ENCODE results near the gene TMEM42. TPM values are rescaled to one million over a fixed set of nuclear protein-coding genes. Genes with fewer than 3 reads are reported as not detected.

Gene TMEM42
- total RNA-seq, 3 donors from 2014 or later (not counting 1 experiment from before 2014, with no cell fraction given) = 9.9 to 15.9 (median 11.3) TPM

- peaks cover 5 to 13% of the 10 kb centered on the region in 2 donors for H3K9me3 Mint-ChIP-seq
- no peak for DNase-seq
These were observed 28.7 kb upstream of the TMEM42 start for GRCh38 chr3:44832965-44833364.

GRCh38 chr3:44833394-44833793 is 28.3 kb upstream of the TMEM42 start:
- H3K36me3 ChIP-seq (ENCODE audit: control insufficient read depth, insufficient read depth, low read length) = no peaks in the 10 kb centered on the region
- peaks cover 5 to 13% of the 10 kb centered on the region in 2 donors for H3K9me3 Mint-ChIP-seq
- no peaks in the 10 kb centered on the region for H3K27me3 ChIP-seq (ENCODE audit: control insufficient read depth, insufficient read depth, low read length)
- no peak for TF ChIP-seq CTCF (IDR thresholded peaks at IDR 0.05)
- H3K4me3 Mint-ChIP-seq = no peak overlapping the region
- H3K27me3 Mint-ChIP-seq (ENCODE audit: low read depth in 2 of 2) = no peaks in the 10 kb centered on the region
- intact Hi-C loops (cut with micrococcal nuclease) = no loop called here
- H3K4me1 Mint-ChIP-seq = no peaks in the 10 kb centered on the region
- H3K9me3 ChIP-seq (ENCODE audit: control insufficient read depth, insufficient read depth, low read length) = peaks cover 8% of the 10 kb centered on the region
- peaks cover 17% of the 10 kb centered on the region for H3K36me3 Mint-ChIP-seq
- WGBS (ENCODE audit: insufficient coverage) = 98% methylated on average over 7 of the region's 7 CpGs
- no peaks in the 10 kb centered on the region for H3K4me1 ChIP-seq (ENCODE audit: control insufficient read depth, insufficient read depth, low read length)
- no peak overlapping the region for H3K4me3 ChIP-seq (ENCODE audit: low read length)
- DNase-seq = no peak
- no peak overlapping the region for H3K27ac Mint-ChIP-seq
- no peak for ATAC-seq
- H3K27ac ChIP-seq (ENCODE audit: low read length) = no peak overlapping the region

More at GRCh38 chr3:44832965-44833364, 28.7 kb upstream of the TMEM42 start:
- intact Hi-C loops (cut with micrococcal nuclease) = no loop called here
- no peak for ATAC-seq
- no peaks in the 10 kb centered on the region for H3K36me3 ChIP-seq (ENCODE audit: control insufficient read depth, insufficient read depth, low read length)
- peaks cover 8% of the 10 kb centered on the region for H3K9me3 ChIP-seq (ENCODE audit: control insufficient read depth, insufficient read depth, low read length)
- no peak overlapping the region for H3K27ac ChIP-seq (ENCODE audit: low read length)
- Mint-ChIP-seq H3K27me3 (ENCODE audit: low read depth in 2 of 2) (no peaks in the 10 kb centered on the region), H3K4me3 (no peak overlapping the region), H3K4me1 (no peaks in the 10 kb centered on the region), H3K27ac (no peak overlapping the region), H3K36me3 (peaks cover 17% of the 10 kb centered on the region)
- no peaks in the 10 kb centered on the region for H3K4me1 ChIP-seq (ENCODE audit: control insufficient read depth, insufficient read depth, low read length)
- H3K27me3 ChIP-seq (ENCODE audit: control insufficient read depth, insufficient read depth, low read length) = no peaks in the 10 kb centered on the region
- 86% methylated on average over 1 of the region's 2 CpGs for WGBS (ENCODE audit: insufficient coverage)
- no peak for TF ChIP-seq CTCF (IDR thresholded peaks at IDR 0.05)
- no peak overlapping the region for H3K4me3 ChIP-seq (ENCODE audit: low read length)

- ATAC-seq (no peak), DNase-seq (no peak)
- TF ChIP-seq CTCF (IDR thresholded peaks at IDR 0.05) = no peak
- WGBS (ENCODE audit: insufficient coverage) = 100% methylated on average over 2 of the region's 3 CpGs
- no peaks in the 10 kb centered on the region for H3K27me3 ChIP-seq (ENCODE audit: control insufficient read depth, insufficient read depth, low read length)
- H3K4me3 Mint-ChIP-seq = no peak overlapping the region
- H3K4me1 ChIP-seq (ENCODE audit: control insufficient read depth, insufficient read depth, low read length) = no peaks in the 10 kb centered on the region
- H3K9me3 ChIP-seq (ENCODE audit: control insufficient read depth, insufficient read depth, low read length) = peaks cover 8% of the 10 kb centered on the region
- no peak overlapping the region for H3K27ac Mint-ChIP-seq
- H3K9me3 Mint-ChIP-seq = peaks cover 5 to 13% of the 10 kb centered on the region in 2 donors
- no peaks in the 10 kb centered on the region for H3K27me3 Mint-ChIP-seq (ENCODE audit: low read depth in 2 of 2)
- peaks cover 17% of the 10 kb centered on the region for H3K36me3 Mint-ChIP-seq
- H3K27ac ChIP-seq (ENCODE audit: low read length) = no peak overlapping the region
- intact Hi-C loops (cut with micrococcal nuclease) = no loop called here
- H3K36me3 ChIP-seq (ENCODE audit: control insufficient read depth, insufficient read depth, low read length) = no peaks in the 10 kb centered on the region
- H3K4me3 ChIP-seq (ENCODE audit: low read length) = no peak overlapping the region
- H3K4me1 Mint-ChIP-seq = no peaks in the 10 kb centered on the region
These were observed 26.0 kb upstream of the TMEM42 start for GRCh38 chr3:44835684-44836083.

- H3K27ac ChIP-seq (ENCODE audit: low read length) = no peak overlapping the region
- Mint-ChIP-seq H3K9me3 (no peaks in the 10 kb centered on the region), H3K4me1 (no peaks in the 10 kb centered on the region), H3K27ac (no peak overlapping the region), H3K36me3 (no peaks in the 10 kb centered on the region), H3K27me3 (ENCODE audit: low read depth in 2 of 2) (no peaks in the 10 kb centered on the region), H3K4me3 (no peak overlapping the region)
- peaks cover 3% of the 10 kb centered on the region for H3K9me3 ChIP-seq (ENCODE audit: control insufficient read depth, insufficient read depth, low read length)
- no peak overlapping the region for H3K4me3 ChIP-seq (ENCODE audit: low read length)
- TF ChIP-seq CTCF (IDR thresholded peaks at IDR 0.05) = no peak
- ATAC-seq (no peak), DNase-seq (no peak)
- H3K27me3 ChIP-seq (ENCODE audit: control insufficient read depth, insufficient read depth, low read length) = no peaks in the 10 kb centered on the region
- intact Hi-C loops (cut with micrococcal nuclease) = no loop called here
- WGBS (ENCODE audit: insufficient coverage) = 100% methylated on average over 2 of the region's 2 CpGs
- H3K36me3 ChIP-seq (ENCODE audit: control insufficient read depth, insufficient read depth, low read length) = no peaks in the 10 kb centered on the region
- no peaks in the 10 kb centered on the region for H3K4me1 ChIP-seq (ENCODE audit: control insufficient read depth, insufficient read depth, low read length)
These were observed 19.3 kb upstream of the TMEM42 start for GRCh38 chr3:44842376-44842775.

Data from natural killer cell (primary cell).